Pulmonary artery endothelial cell (primary cell): ENCODE data around the gene SNURF. TPM values are rescaled to one million over a fixed set of nuclear protein-coding genes. Genes with fewer than 3 reads are reported as not detected.
"Not testable (repeated sequence)": the region's sequence is repeated elsewhere in the genome, so short reads cannot be mapped to it uniquely, and the experiment has no call there.

Source experiments
- DNase-seq: peaks from one replicate; pipeline ENCODE4 v3.0.0-alpha.2; 2011; ENCODE audit warnings: low read depth, low spot score
- total RNA-seq: library from RNA; depleted of rRNA; stranded (reverse); fragments of >200 nt; gene quantifications from 2 replicates; pipeline ENCODE4 v1.2.3, GENCODE V29; 2014

The SNURF gene
- total RNA-seq: 10.4 and 17.7 TPM in 2 replicates

- DNase-seq: peak; percentile 27
Measured at GRCh38 chr15:24954783-24955530, at the start of gene SNURF, which contains the start of gene SNRPN. TSS of gene SNURF (plus strand) at chr15:24954987. CDS start at chr15:24955049, 62 bp downstream. TSS of gene SNRPN (plus strand) at chr15:24954987. CDS start at chr15:24974454, 19,467 bp downstream.

GRCh38 chr15:24916305-24917009 lies 38.3 kb upstream of the SNURF start:
- no peak for DNase-seq

GRCh38 chr15:24917431-24917830 lies 37.4 kb upstream of the SNURF start:
- DNase-seq: no peak

DNA sequence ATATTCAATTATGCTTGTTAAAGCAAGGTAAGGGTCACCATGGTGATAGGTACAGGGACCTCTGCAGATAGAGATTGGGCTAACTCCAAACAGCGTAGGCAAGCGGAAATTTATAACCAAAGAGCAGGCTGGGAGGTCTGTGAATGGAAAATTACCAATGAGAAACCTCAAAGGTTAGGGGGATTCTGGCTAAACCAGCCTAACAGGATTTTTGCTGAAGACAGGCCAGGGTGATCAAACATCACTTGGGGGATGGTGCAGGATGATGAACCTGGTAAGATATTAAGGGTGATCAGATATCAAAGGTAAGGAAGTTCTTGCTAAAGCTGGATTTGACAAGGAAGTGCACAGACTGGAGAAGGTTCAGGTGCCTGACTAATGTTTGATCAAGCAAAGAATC lies 35.3 kb upstream of the SNURF start:
- DNase-seq: no peak

DNA sequence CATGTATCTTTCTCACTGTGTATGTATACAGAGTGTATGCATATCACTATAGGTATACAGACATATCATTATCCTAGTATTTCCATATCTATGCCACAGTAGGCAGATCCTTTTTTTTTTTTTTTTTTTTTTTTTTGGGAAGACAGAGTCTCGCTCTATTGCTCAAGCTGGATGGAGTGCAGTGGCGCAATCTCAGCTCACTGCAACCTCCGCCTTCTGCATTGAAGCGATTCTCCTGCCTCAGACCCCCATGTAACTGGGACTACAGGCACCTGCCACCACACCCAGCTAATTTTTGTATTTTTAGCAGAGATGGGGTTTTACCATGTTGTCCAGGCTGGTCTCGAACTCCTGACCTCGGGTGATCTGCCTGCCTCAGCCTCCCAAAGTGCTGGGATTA lies 32.0 kb upstream of the SNURF start:
- DNase-seq: not testable (repeated sequence)

GRCh38 chr15:24924153-24924552 lies 30.6 kb upstream of the SNURF start:
- DNase-seq: no peak

GRCh38 chr15:24924621-24925020 lies 30.2 kb upstream of the SNURF start:
- no peak for DNase-seq

- not testable (repeated sequence) for DNase-seq
Measured at GRCh38 chr15:24931874-24932732, 22.7 kb upstream of the SNURF start.

- DNase-seq: no peak
Measured at GRCh38 chr15:24933716-24934115, 21.1 kb upstream of the SNURF start.

DNA sequence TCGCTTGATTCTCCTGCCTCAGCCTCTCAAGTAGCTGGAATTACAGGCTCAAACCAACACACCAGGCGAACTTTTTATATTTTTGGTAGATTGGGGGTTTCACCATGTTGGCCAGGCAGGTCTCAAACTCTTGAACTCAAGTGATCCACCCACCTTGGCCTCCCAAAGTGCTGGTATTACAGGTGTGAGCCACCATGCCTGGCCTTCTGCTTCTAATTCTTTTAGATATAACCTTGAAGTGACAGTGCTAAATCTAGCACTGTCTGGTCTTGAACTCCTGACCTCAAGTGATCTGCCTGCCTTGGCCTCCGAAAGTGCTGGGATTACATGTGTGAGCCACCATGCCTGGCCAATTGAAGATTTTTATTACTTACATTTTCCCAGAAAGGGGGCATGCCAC lies 16.6 kb upstream of the SNURF start:
- DNase-seq: not testable (repeated sequence)

GRCh38 chr15:24940236-24940635 lies 14.6 kb upstream of the SNURF start:
- no peak for DNase-seq

- no peak for DNase-seq
Measured at GRCh38 chr15:24943361-24943760, 11.4 kb upstream of the SNURF start.

DNA sequence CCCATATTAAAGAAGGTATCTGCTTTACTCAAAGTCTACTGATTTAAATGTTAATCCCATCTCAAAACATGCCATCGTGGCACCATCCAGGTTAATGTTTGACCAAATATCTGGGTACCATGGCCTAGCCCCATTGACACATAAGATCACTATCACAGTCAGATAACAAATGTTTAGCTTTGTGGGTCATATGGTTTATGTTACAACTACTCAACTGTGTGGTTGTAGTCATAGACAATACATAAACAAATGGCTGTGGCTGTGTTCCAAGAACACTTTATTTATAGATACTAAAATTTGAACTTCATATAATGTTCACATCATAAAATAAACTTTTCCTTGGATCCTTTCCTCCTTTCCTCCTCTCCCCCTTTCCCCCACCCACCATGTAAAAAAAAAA lies 9.8 kb upstream of the SNURF start:
- no peak for DNase-seq

GRCh38 chr15:24945711-24946110 lies 9.1 kb upstream of the SNURF start:
- no peak for DNase-seq

GRCh38 chr15:24948495-24948894 lies 6.3 kb upstream of the SNURF start:
- no peak for DNase-seq

- no peak for DNase-seq
Measured at GRCh38 chr15:24955531-24955921, 739 bp downstream of the SNURF start.

GRCh38 chr15:24956111-24956838 lies 1.5 kb downstream of the SNURF start:
- DNase-seq: peak; percentile 13

GRCh38 chr15:24957691-24958090 lies 2.9 kb downstream of the SNURF start:
- DNase-seq: no peak

DNA sequence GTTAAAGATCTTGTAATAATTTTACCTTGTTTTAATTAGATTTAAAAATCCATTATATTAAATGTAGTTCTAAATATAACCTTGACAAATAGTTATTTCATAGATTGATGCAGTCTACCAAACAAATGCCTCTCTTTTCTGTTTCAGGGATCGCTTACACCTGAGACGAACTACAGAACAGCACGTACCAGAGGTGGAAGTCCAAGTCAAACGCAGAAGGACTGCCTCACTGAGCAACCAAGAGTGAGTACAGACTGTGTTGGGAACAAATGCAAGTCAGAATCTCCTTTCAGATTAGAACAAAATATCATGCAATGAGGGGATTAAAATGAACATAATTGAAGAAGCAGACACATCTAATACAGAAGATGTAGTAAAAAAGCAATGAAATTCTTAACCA lies 7.2 kb downstream of the SNURF start:
- DNase-seq: no peak

DNA sequence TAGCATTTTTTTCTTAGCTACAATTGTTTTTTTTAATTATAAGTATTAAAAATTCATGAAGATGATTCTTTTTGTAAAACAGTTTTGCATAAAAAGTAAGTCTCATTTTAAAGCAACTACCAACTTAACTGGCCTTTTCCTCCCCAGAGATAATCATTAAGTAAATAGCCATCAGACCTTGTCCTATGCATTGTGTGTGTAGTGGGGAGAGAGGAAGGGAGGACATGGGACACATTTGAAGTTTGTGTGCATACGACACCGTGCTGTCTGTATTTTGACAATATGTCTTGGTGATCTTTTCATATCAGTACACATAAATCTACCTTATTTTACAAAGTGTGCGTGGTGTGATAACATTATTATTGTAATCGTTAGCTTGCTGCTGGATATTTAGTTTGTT lies 8.1 kb downstream of the SNURF start:
- no peak for DNase-seq
